ENCODE data around the gene IL1RAP.

IL1RAP gene

GRCh38 chr3:190543671-190544070 is 29.8 kb downstream of the IL1RAP start:
- DNase-seq, result no peak
- Histone ChIP-seq H3K27ac (no peak overlapping the region), H3K27me3 (ENCODE audit: insufficient read depth, low read depth, severe bottlenecking) (no peaks in the 10 kb centered on the region), H3K4me3 (ENCODE audit: low read depth, low read length) (no peak overlapping the region), H3K36me3 (no peaks in the 10 kb centered on the region), H3K9me3 (ENCODE audit: severe bottlenecking) (no peaks in the 10 kb centered on the region)
- no peak for TF ChIP-seq CTCF (IDR thresholded peaks at IDR 0.05; ENCODE audit: low read depth, low read length)

- Histone ChIP-seq H3K4me3 (ENCODE audit: low read depth, low read length) (no peak overlapping the region), H3K9me3 (ENCODE audit: severe bottlenecking) (no peaks in the 10 kb centered on the region), H3K36me3 (no peaks in the 10 kb centered on the region), H3K27ac (no peak overlapping the region), H3K27me3 (ENCODE audit: insufficient read depth, low read depth, severe bottlenecking) (no peaks in the 10 kb centered on the region)
- DNase-seq, result no peak
- TF ChIP-seq CTCF (IDR thresholded peaks at IDR 0.05; ENCODE audit: low read depth, low read length), result no peak
Observed at GRCh38 chr3:190545191-190545590, 31.3 kb downstream of the IL1RAP start.

- no peaks in the 10 kb centered on the region for H3K36me3 ChIP-seq
- H3K27me3 ChIP-seq (ENCODE audit: insufficient read depth, low read depth, severe bottlenecking), result no peaks in the 10 kb centered on the region
- no peak overlapping the region for H3K4me3 ChIP-seq (ENCODE audit: low read depth, low read length)
- H3K9me3 ChIP-seq (ENCODE audit: severe bottlenecking), result no peaks in the 10 kb centered on the region
- H3K27ac ChIP-seq, result no peak overlapping the region
- peak; percentile 7 for DNase-seq
- TF ChIP-seq CTCF (IDR thresholded peaks at IDR 0.05; ENCODE audit: low read depth, low read length), result no peak
Observed at GRCh38 chr3:190546881-190547510, 33.1 kb downstream of the IL1RAP start.

- Histone ChIP-seq H3K9me3 (ENCODE audit: severe bottlenecking) (no peaks in the 10 kb centered on the region), H3K27me3 (ENCODE audit: insufficient read depth, low read depth, severe bottlenecking) (no peaks in the 10 kb centered on the region), H3K27ac (no peak overlapping the region), H3K36me3 (no peaks in the 10 kb centered on the region), H3K4me3 (ENCODE audit: low read depth, low read length) (no peak overlapping the region)
- TF ChIP-seq CTCF (IDR thresholded peaks at IDR 0.05; ENCODE audit: low read depth, low read length), result no peak
- no peak for DNase-seq
Observed at GRCh38 chr3:190548031-190548656, 34.3 kb downstream of the IL1RAP start.

- Histone ChIP-seq H3K4me3 (ENCODE audit: low read depth, low read length) (no peak overlapping the region), H3K27ac (no peak overlapping the region), H3K36me3 (no peaks in the 10 kb centered on the region), H3K27me3 (ENCODE audit: insufficient read depth, low read depth, severe bottlenecking) (no peaks in the 10 kb centered on the region), H3K9me3 (ENCODE audit: severe bottlenecking) (no peaks in the 10 kb centered on the region)
- no peak for TF ChIP-seq CTCF (IDR thresholded peaks at IDR 0.05; ENCODE audit: low read depth, low read length)
- DNase-seq, result no peak
Observed at GRCh38 chr3:190552021-190552420, 38.1 kb downstream of the IL1RAP start.
